Activated CD4-positive, alpha-beta T cell treated with anti-CD3 and anti-CD28 coated beads, Interleukin-2, amount 10 ng/mL, durations not matched to agents 24 days and 14 days (primary cell): Measurements from ENCODE around the gene GRIN3B. TPM values are rescaled to one million over a fixed set of nuclear protein-coding genes. Genes with fewer than 3 reads are reported as not detected.
"Not testable (repeated sequence)": the region's sequence is repeated elsewhere in the genome, so short reads cannot be mapped to it uniquely, and the experiment has no call there.

Experiments
- DNase-seq: peaks from one replicate; pipeline ENCODE4 v3.0.0; 2022
- H3K27ac Mint-ChIP-seq: one replicate; pipeline ENCODE4 v1.8.0; 2022; ENCODE audit warnings: mild to moderate bottlenecking, mixed read lengths
- H3K27me3 Mint-ChIP-seq: one replicate; pipeline ENCODE4 v1.8.0; 2022; ENCODE audit warnings: mixed read lengths
- H3K36me3 Mint-ChIP-seq: one replicate; pipeline ENCODE4 v1.8.0; 2022; ENCODE audit warnings: low read depth, mild to moderate bottlenecking, mixed read lengths
- H3K4me1 Mint-ChIP-seq: one replicate; pipeline ENCODE4 v1.8.0; 2021; ENCODE audit warnings: mixed read lengths
- H3K4me3 Mint-ChIP-seq: one replicate; pipeline ENCODE4 v1.8.0; 2022; ENCODE audit warnings: mild to moderate bottlenecking, moderate library complexity, mixed read lengths
- H3K9me3 Mint-ChIP-seq: one replicate; pipeline ENCODE4 v1.8.0; 2021; ENCODE audit warnings: mixed read lengths
- intact Hi-C: fragments of 100-400 bp; cut with micrococcal nuclease; formaldehyde crosslinking; loops from one replicate; pipeline ENCODE4 v1.15.1; 2023
- total RNA-seq: library from RNA; stranded (reverse); gene quantifications from 2 replicates; pipeline ENCODE4 v1.2.3, GENCODE V29; 2022

GRIN3B gene
- total RNA-seq, 1 donor from 2014 or later, result 0.07 TPM

DNA sequence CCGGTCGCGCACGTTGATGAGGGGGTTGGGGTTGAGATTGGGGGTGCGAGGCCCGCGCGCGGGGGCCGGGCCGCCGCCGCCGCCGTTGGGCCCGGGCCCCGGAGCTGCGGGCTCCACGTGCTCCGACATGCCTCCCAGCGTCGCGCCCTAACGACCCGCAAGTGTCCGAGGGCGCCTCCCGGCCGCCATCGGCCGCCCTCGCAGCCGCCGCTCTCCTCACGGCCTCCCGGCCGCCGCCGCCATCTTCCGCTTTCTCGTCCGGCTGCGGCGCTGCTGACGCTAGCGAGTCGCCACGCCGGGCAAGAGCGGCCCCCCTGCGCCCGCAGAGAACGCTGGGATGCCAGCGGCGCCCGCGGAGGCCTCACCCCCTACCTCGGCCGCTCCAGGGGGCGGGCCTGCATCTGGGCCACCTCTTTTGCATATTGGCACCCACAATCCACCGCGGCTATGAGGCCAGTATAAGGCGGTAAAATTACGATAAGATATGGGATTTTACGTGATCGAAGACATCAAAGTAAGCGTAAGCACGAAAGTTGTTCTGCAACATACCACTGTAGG lies 20.7 kb downstream of the GRIN3B start, which contains the start of gene TMEM259:
Gene TMEM259 (minus strand): TSS at position 256 of the 558 bp plus-strand sequence. CDS start 127 bp downstream, at position 129.
- peak within 1 kb of the TSS; percentile 99 for H3K27ac Mint-ChIP-seq
- H3K27me3 Mint-ChIP-seq, result no peaks in the 10 kb centered on the region
- H3K4me1 Mint-ChIP-seq, result peaks cover 26% of the 10 kb centered on the region
- DNase-seq, result peak; percentile 99
- no peaks in the 10 kb centered on the region for H3K9me3 Mint-ChIP-seq
- H3K4me3 Mint-ChIP-seq, result peak within 1 kb of the TSS; percentile 98
- intact Hi-C loops, result loop anchor here (2.0 kb wide), 3 partner anchors 20 to 228 kb away; partner anchors contain the start of genes ABCA7, GPX4 and MIDN
- H3K36me3 Mint-ChIP-seq, result peaks cover 8% of the 10 kb centered on the region

DNA sequence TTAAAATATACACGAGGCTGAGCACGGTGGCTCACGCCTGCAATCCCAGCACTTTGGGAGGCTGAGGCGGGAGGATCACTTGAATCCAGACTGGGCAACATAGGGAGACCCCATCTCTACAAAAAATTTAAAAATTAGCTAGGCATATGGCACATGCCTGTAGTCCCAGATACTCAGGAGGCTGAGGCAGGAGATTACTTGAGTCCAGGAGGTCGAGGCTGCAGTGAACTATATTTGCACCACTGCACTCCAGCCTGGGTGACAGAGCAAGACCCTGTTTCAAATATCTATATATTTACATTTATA lies 23.6 kb downstream of the GRIN3B start:
- intact Hi-C loops, H3K27ac Mint-ChIP-seq, H3K4me3 Mint-ChIP-seq, DNase-seq, H3K9me3 Mint-ChIP-seq, H3K36me3 Mint-ChIP-seq, H3K27me3 Mint-ChIP-seq: not testable (repeated sequence)
- H3K4me1 Mint-ChIP-seq, result peaks cover 17% of the 10 kb centered on the region

DNA sequence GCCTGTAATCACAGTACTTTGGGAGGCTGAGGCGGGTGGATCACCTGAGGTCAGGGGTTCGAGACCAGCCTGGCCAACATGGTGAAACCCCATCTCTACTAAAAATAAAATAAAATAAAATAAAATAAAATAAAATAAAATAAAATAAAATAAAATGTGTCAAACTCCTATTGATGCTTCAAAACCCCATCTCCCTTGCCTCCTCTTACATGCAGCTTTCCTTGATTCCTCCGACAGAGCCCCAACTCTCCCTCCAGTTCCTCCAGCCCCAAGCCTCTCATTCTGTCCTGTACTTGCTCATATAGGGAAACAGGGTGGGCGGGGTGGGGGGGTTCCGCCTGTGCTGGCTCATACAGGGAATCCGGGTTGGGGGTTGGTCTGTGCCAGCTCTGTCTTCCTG lies 24.9 kb downstream of the GRIN3B start:
- DNase-seq, H3K27ac Mint-ChIP-seq, H3K9me3 Mint-ChIP-seq, H3K27me3 Mint-ChIP-seq, H3K36me3 Mint-ChIP-seq, H3K4me3 Mint-ChIP-seq: not testable (repeated sequence)
- peaks cover 19% of the 10 kb centered on the region for H3K4me1 Mint-ChIP-seq
- intact Hi-C loops, result loop anchor here (5.0 kb wide), 1 partner anchor 167 kb away; no protein-coding TSS in a partner anchor

DNA sequence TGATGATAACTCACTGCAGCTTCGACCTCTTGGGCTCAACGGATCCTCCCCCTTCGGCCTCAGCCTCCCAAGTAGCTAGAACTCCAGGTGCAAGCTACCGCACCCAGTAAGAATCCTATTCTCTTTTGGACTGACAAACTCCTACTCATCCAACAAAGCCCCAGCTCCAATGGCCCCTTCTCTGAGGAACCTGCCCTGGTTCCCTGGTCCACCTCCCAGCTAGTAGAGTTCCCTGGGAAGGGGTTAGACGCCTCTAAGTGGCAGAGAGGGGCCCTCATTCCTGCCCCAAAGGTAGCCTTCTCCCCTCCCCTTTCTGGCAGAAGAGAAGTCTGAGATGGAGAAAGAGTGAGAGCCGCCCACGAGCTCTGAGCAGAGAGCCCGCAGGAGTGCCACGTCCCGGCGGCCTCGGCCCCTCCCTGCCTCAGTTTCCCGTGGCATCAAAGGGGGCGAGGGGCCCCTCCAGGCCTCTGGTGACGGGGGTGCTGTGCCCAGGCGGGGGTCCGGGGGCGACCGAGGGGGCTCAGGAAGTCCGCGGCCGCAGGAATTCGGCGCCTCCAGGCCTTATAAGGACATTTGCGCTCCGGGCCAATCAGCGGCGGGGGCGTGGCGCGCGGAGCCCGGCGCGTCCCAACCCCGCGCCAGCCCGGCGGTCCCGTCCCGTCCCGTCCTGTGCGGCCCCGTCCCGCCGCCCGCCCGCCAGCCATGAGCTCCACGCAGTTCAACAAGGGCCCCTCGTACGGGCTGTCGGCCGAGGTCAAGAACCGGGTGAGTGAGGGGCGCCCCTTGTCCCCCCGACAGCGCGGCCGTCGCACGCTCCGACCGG lies 26.0 kb downstream of the GRIN3B start, which contains the start of gene CNN2:
Gene CNN2 (plus strand): TSS at position 649 of the 823 bp plus-strand sequence. CDS start 54 bp downstream, at position 703.
- H3K4me1 Mint-ChIP-seq, result peaks cover 23% of the 10 kb centered on the region
- no peaks in the 10 kb centered on the region for H3K27me3 Mint-ChIP-seq
- H3K27ac Mint-ChIP-seq, result peak within 1 kb of the TSS; percentile 86
- H3K4me3 Mint-ChIP-seq, result peak within 1 kb of the TSS; percentile 94
- DNase-seq, result peak; percentile 94
- intact Hi-C loops, result loop anchor here (1.0 to 5.0 kb wide), 3 partner anchors 41 to 166 kb away; partner anchors contain the start of gene ARHGAP45
- no peaks in the 10 kb centered on the region for H3K9me3 Mint-ChIP-seq
- H3K36me3 Mint-ChIP-seq, result peaks cover 15% of the 10 kb centered on the region

DNA sequence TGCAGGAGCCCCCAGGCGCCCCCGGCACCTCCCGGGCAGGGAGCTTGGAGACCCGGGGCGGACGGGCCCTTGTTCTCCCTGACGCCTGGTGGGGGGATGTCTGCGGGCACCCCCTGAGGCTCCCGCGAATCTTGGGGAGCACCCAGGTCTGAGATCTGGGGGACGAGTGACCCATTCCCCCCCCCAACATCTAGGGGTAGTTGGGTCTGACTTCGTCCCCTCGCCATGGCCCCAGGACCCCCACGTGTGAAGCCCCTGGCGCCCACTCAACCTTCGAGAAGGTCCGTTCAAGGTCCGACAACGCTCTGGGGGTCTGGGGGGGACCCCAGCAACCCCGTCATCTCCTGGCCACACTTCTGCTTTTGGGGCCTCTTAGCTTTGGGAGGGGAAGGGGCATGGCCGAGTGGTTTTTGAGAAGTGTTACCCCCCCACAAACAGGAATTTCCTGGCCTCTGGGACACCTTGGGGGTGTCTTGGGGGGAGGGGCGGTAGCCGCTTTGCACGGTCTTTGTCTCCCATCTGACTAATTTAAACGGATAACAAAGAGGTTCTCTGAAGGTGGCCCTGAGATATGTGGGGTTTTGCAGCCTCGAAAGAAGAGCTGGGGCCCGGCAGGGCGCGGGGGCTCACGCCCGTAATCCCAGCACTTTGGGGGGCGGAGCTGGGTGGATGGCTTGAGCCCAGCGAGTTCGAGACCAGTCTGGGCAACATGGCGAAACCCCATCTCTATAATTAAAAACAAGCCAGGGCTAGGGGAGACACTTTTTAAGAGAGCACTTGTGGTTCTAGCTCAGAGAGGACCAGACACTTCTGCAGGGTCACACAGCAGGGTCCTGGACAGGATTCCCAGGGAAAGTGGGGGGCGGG lies 26.8 kb downstream of the GRIN3B start:
- no peaks in the 10 kb centered on the region for H3K27me3 Mint-ChIP-seq
- peaks cover 18% of the 10 kb centered on the region for H3K4me1 Mint-ChIP-seq
- peaks cover 18% of the 10 kb centered on the region for H3K36me3 Mint-ChIP-seq
- intact Hi-C loops, result loop anchor here (1.0 to 5.0 kb wide), 3 partner anchors 40 to 165 kb away; partner anchors contain the start of gene ARHGAP45
- DNase-seq, result peak; percentile 83
- no peaks in the 10 kb centered on the region for H3K9me3 Mint-ChIP-seq
- H3K4me3 Mint-ChIP-seq, result peak overlapping the region; percentile 94
- H3K27ac Mint-ChIP-seq, result peak overlapping the region; percentile 86

DNA sequence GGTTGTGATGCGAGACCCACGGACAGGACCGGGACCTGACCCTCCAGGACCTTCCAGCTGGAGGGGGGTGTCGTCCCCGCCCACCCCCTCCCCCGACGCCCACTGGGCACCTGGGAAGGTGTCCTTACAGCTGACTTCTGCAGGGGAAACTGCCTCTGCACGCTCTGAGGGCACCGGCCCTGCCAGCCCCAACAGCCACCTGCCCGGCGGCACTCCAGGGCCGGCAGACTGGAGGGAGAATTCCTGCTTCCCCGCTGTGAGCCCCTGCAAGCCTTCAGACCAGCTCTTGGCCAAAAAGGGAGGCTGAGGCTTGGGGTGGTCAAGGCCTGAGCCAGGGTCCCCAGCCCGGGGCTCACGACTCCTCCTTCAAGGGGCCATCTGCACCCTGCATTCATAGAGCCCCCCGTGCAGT lies 27.4 kb downstream of the GRIN3B start:
- DNase-seq, result no peak
- peaks cover 23% of the 10 kb centered on the region for H3K4me1 Mint-ChIP-seq
- no peaks in the 10 kb centered on the region for H3K27me3 Mint-ChIP-seq
- H3K9me3 Mint-ChIP-seq, result no peaks in the 10 kb centered on the region
- H3K4me3 Mint-ChIP-seq, result peak overlapping the region; percentile 94
- intact Hi-C loops, result loop anchor here (2.0 to 5.0 kb wide), 2 partner anchors 39 to 165 kb away; partner anchors contain the start of gene ARHGAP45
- H3K36me3 Mint-ChIP-seq, result peaks cover 24% of the 10 kb centered on the region
- peak overlapping the region; percentile 70 for H3K27ac Mint-ChIP-seq

DNA sequence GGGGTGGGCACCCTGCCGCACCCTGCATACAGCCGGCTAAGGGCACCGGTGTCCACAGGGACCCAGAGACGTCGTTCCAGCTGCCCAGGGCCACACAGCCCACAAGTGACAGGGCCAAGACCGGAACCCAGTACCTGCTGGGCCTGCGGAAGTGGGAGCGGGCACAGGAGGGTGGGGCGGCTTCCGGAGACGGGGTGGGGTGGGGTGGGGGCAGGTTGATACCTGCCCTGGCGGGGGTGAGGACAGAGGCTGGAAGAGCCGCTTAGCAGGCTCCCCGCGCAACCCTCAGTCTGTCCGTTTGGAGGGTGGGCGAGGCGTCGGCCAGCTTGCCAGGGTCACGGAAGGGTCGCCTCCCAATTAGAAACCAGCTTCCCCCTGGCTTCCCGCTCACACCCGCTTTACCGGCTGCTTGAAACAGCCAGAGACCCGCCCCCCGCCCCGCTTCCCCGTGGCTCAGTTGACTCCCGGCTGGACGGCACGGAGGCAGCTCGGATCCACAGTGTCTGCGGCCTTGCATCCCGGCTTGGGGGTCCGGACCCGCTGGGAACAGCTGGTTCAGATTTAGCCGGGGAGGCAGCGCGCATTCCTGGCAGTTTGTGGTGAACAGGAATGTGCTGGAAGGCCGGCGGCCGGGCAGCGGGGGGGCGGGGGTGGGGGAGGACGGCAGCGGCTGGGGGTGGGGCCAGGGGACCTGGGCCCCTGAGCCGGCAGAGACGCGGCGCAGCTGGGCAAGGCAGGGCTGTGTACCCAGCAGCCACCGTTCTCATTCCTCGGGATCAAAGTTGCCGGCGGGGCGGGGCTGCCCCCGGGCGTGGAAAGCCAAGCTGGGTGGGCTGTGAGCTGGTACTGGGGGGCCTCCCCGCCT lies 28.1 kb downstream of the GRIN3B start:
- Mint-ChIP-seq H3K27me3 (no peaks in the 10 kb centered on the region), H3K4me1 (peaks cover 26% of the 10 kb centered on the region), H3K9me3 (no peaks in the 10 kb centered on the region), H3K27ac (peak overlapping the region; percentile 70), H3K4me3 (peak overlapping the region; percentile 94), H3K36me3 (peaks cover 31% of the 10 kb centered on the region)
- peak; percentile 88 for DNase-seq
- intact Hi-C loops, result loop anchor here (5.0 kb wide), 1 partner anchor 164 kb away; no protein-coding TSS in a partner anchor

DNA sequence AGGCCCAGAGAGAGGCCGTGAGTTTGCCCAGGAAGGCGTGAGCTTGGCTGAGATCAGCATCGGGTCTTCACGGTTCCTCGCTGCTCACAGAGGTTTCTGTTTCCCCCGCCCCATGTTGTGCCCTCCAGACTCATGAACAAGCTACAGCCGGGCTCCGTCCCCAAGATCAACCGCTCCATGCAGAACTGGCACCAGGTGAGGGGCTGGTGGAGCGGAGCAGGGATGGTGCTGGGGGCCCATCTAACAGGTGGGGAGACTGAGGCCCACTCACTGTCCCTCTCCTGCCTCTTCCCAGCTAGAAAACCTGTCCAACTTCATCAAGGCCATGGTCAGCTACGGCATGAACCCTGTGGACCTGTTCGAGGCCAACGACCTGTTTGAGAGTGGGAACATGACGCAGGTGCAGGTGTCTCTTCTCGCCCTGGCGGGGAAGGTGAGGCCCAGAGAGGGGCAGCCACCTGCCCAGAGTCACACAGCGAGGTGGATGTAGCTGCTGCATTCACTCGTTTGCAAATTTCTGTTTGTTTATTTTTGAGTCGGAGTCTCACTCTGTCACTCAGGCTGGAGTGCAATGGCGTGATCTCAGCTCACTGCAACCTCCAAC lies 32.1 kb downstream of the GRIN3B start:
- Mint-ChIP-seq H3K4me1 (peaks cover 30% of the 10 kb centered on the region), H3K36me3 (peaks cover 51% of the 10 kb centered on the region), H3K9me3 (no peaks in the 10 kb centered on the region), H3K27me3 (no peaks in the 10 kb centered on the region), H3K27ac (peak overlapping the region; percentile 15), H3K4me3 (no peak overlapping the region)
- intact Hi-C loops, result no loop called here
- no peak for DNase-seq

DNA sequence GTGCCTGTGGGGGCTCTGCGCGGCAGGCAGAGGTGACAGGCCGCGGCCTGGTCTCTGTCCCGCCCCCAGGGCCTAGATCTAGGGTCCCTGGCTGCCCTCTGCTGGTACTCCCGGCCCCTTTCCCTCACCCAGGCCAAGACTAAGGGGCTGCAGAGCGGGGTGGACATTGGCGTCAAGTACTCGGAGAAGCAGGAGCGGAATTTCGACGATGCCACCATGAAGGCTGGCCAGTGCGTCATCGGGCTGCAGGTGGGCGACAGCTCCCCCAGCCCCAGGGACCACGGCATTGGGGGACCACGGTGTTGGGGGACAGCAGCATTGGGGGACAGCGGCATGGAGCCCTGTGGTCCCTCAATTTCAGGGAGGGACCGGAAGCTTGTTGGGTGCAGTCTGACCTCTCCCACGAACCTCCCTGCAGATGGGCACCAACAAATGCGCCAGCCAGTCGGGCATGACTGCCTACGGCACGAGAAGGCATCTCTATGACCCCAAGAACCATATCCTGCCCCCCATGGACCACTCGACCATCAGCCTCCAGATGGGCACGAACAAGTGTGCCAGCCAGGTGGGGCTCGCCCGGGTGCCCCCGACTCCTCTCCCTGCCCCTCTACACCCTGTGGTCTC lies 35.9 kb downstream of the GRIN3B start:
- Mint-ChIP-seq H3K36me3 (peaks cover 47% of the 10 kb centered on the region), H3K4me3 (no peak overlapping the region), H3K27ac (no peak overlapping the region), H3K27me3 (no peaks in the 10 kb centered on the region), H3K9me3 (no peaks in the 10 kb centered on the region), H3K4me1 (peaks cover 52% of the 10 kb centered on the region)
- intact Hi-C loops, result no loop called here
- no peak for DNase-seq

DNA sequence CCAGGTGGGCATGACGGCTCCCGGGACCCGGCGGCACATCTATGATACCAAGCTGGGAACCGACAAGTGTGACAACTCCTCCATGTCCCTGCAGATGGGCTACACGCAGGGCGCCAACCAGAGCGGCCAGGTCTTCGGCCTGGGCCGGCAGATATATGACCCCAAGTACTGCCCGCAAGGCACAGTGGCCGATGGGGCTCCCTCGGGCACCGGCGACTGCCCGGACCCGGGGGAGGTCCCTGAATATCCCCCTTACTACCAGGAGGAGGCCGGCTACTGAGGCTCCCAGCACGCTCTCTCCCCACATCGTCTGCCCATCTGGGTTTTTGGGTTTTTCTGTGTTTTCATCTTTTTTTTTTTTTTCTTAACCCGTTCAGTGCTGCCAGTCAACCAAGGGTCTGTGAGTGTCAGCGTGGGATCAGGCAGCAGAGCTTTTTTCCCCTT lies 37.4 kb downstream of the GRIN3B start:
- intact Hi-C loops, result no loop called here
- H3K27me3 Mint-ChIP-seq, result no peaks in the 10 kb centered on the region
- peak overlapping the region; percentile 83 for H3K27ac Mint-ChIP-seq
- DNase-seq, result no peak
- no peaks in the 10 kb centered on the region for H3K9me3 Mint-ChIP-seq
- peaks cover 38% of the 10 kb centered on the region for H3K36me3 Mint-ChIP-seq
- peak overlapping the region; percentile 98 for H3K4me3 Mint-ChIP-seq
- H3K4me1 Mint-ChIP-seq, result peaks cover 50% of the 10 kb centered on the region

DNA sequence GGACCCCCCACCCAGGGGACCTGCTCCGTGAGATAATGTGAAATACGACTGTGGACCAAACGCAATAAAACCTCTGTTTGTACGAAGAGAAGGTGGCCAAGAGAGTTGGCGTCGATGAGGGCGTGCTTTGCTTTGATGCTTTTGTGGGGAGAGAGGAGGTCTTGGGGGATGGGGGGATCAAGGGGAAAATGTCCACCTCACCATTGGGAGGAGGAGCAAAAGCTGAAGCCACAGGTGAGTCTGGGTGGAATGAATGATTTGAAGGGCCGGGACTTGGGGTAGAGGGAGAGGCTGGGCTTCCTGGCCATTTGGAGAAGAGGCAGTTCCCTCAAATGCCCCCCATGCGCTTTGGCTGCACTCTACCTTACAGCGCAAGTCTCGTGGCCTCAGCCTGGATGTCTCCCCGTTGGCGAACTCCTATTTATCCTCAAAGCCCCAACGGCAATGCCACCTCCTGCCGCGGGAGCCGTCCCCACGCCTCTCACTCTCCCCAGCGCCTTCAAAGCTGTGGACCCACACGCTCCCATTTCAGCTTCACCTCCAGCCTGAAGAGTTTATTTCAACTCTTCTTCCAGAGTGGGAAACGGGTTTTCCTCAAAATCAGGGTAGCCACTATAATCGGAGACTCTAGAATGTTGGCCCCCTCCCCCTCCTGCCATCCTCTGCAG lies 38.9 kb downstream of the GRIN3B start:
- intact Hi-C loops, result no loop called here
- H3K4me1 Mint-ChIP-seq, result peaks cover 44% of the 10 kb centered on the region
- no peaks in the 10 kb centered on the region for H3K27me3 Mint-ChIP-seq
- H3K4me3 Mint-ChIP-seq, result peak overlapping the region; percentile 98
- H3K27ac Mint-ChIP-seq, result peak overlapping the region; percentile 86
- DNase-seq, result peak; percentile 71
- H3K36me3 Mint-ChIP-seq, result peaks cover 29% of the 10 kb centered on the region
- H3K9me3 Mint-ChIP-seq, result no peaks in the 10 kb centered on the region
